Measurements from ENCODE around the gene MR1. TPM values are rescaled to one million over a fixed set of nuclear protein-coding genes. Genes with fewer than 3 reads are reported as not detected.

MR1 gene
- total RNA-seq, 1 donor from 2014 or later = 5.3 TPM

DNA sequence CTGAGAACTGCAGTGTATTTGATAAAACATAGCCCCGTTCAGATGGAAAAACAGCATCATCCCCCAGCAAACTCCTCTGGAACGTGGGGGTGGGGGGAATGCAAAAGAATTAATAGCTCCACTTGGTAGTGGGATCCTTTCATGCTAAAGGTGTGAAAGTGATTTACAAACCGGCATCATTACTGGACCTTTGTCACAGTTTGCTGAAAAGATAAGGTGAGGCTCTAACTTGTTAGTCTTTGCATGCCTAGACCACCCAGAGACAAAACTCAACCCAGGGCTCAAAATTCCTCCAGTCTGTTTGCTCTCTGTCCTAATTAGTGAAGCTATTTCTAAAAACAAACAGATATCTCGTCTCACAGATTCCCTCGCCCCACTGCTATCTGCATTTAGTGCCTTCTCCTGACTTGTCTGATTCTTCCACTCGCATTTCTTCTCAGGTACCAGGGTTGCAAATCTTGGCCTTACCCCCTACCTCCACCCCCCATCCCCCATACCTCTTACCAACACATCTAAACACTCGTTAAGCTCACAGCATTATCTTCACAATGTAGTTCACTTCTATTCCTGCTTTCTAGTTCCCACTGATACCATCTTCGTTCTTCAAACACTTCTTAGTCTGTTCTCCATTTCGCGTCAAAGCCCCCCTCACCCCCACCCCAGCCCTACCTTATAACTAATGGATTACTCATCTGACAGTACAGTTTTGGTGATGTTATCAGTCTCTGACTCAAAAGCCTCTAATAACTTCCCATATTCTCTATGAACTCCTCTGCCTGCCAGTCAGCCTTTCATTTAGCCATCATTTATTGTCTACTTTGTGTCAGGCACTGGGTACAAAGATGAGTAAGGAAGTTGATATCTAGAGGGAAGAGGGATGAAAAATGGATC is 66.5 kb downstream of the MR1 start:
- DNase-seq (ENCODE audit: missing footprints) (no peak), ATAC-seq (no peak)
- intact Hi-C loops (cut with DNase I) = no loop called here

DNA sequence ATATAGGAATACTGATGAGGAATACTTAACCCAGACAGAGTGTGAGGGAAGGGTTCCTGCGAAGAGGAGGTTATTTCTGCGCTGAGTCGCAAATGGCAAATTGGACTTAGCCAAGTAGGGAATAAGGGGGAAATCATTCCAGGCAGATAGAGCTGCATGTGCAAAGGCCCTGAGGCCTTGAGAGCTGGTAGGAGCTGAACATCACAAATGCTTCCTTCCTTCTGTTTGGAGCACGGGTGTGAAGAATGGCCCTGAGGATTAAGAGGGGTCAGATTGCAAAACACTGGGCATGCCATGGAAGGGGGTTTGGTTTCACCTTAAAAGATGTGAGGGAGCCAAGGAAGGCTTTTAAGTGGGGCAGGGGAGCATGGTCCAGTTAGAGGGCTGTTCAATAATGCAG is 67.2 kb downstream of the MR1 start:
- no peak for ATAC-seq
- no peak for DNase-seq (ENCODE audit: missing footprints)
- intact Hi-C loops (cut with DNase I) = no loop called here

DNA sequence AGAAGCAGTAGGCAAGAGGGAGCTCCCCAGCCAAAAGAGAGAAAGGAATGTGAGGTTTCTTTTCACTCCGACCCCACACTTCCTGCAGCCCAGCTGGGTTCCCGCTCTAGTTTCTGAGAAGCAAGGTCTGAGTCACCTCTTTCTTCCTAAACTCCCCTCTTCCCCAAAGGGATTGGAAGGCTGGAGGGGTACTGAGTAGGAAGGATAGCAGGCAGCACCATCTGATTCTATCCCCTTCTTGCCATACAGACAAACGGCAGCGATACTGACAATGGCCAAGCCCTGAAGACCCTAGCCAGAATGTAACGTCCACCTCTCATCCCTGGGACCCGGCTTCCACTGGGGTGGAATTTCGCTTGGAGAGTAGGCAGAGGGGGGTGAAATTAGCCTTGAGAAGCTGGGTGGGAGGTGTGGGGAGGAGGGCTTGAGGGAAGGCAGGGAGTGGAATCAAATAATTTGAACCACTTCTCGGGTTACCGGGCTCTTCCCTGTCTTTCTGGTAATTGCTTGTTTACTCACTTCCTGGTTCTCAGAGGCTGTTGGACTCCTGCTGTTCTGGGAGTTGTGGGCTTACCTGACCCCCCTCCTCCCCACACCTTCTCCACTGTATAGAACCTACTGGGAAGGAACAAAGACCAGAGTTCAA is 67.9 kb downstream of the MR1 start:
- DNase-seq (ENCODE audit: missing footprints) (no peak), ATAC-seq (no peak)
- intact Hi-C loops (cut with DNase I) = no loop called here

GRCh38 chr1:181102841-181103240 is 69.1 kb downstream of the MR1 start:
- intact Hi-C loops (cut with DNase I) = no loop called here
- ATAC-seq (no peak), DNase-seq (ENCODE audit: missing footprints) (no peak)

- intact Hi-C loops (cut with DNase I) = no loop called here
- ATAC-seq = no peak
- DNase-seq (ENCODE audit: missing footprints) = no peak
These were observed 69.6 kb downstream of the MR1 start for GRCh38 chr1:181103399-181103798.

GRCh38 chr1:181104042-181104789 is 70.4 kb downstream of the MR1 start:
- DNase-seq (ENCODE audit: missing footprints) (no peak), ATAC-seq (peak; percentile 38)
- intact Hi-C loops (cut with DNase I) = loop anchor here (2.0 kb wide), 1 partner anchor 15 kb away; the partner anchor contains the start of gene IER5

GRCh38 chr1:181104790-181105133 is 71.0 kb downstream of the MR1 start:
- intact Hi-C loops (cut with DNase I) = loop anchor here (1.0 to 5.0 kb wide), 3 partner anchors 16 to 66 kb away; partner anchors contain the start of gene IER5
- ATAC-seq (no peak), DNase-seq (ENCODE audit: missing footprints) (no peak)

DNA sequence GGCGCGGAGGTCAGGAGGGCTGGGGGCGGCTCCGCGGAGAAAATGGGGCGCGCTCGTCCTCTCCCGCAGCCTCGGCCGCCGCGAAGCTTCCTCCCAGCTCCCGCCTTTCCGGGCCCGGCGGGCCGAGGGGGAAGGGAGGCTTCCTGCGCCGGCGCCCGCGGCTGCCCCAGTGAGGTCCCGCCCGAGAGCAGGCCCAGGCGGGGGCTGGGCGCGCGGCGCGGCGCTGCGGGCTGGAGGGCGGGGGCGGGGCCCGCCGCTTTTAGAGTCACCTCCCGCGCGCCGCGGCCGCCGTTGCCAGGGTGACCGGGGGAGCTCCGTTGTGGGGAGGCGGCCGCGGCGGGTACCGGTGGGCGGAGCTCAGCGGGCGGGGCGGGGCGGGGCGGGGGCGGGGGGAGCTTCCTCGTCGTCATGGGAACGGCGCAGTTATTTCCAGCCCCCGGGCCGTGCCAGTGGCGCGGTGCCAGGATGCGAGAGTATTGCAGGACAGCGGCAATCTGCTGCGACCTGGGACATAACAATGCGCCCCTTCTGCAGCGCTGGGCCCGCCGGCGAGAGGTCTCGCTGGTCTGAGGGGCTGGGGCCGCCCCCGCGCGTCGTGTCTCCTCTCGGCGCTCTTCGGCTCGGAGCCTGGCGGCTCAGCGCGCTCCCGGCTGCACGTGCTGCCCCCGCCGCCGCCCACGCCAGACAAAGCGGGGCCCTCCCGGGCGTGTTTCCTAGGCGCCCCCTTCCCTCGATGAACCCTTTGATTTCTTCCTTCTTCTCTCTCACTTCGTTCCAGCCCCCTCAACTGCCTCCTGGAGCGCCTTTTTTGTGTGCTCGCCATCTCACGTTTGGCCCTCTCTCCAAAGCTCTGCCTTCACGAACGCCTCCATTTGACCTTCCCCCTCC is 71.6 kb downstream of the MR1 start:
- peak; percentile 99 for DNase-seq (ENCODE audit: missing footprints)
- peak; percentile 98 for ATAC-seq
- intact Hi-C loops (cut with DNase I) = loop anchor here (1.0 to 5.0 kb wide), 3 partner anchors 17 to 67 kb away; partner anchors contain the start of gene IER5

DNA sequence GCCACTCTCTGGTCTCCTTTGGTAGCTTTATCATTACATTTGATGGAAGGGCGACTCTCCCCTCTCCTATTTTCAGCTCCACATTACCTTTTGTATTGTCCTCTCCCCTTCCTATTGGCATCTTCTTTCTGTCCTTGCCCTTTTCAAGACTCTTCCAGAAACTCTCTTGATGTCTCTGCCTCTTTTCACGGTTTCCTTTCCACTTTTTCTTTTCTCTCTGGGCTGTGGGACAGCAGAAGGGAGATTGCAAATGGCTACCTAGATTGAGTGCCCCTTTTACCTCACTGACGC is 72.2 kb downstream of the MR1 start:
- intact Hi-C loops (cut with DNase I) = loop anchor here (5.0 kb wide), 1 partner anchor 36 kb away; no protein-coding TSS in a partner anchor
- DNase-seq (ENCODE audit: missing footprints) (no peak), ATAC-seq (no peak)

- DNase-seq (ENCODE audit: missing footprints) = no peak
- intact Hi-C loops (cut with DNase I) = loop anchor here (5.0 kb wide), 1 partner anchor 36 kb away; no protein-coding TSS in a partner anchor
- ATAC-seq = no peak
These were observed 72.7 kb downstream of the MR1 start for GRCh38 chr1:181106479-181106878.

GRCh38 chr1:181107711-181108110 is 73.9 kb downstream of the MR1 start:
- DNase-seq (ENCODE audit: missing footprints) (no peak), ATAC-seq (no peak)
- intact Hi-C loops (cut with DNase I) = loop anchor here (5.0 kb wide), 1 partner anchor 35 kb away; no protein-coding TSS in a partner anchor

- intact Hi-C loops (cut with DNase I) = loop anchor here (5.0 kb wide), 1 partner anchor 34 kb away; no protein-coding TSS in a partner anchor
- DNase-seq (ENCODE audit: missing footprints) = no peak
- no peak for ATAC-seq
These were observed 74.6 kb downstream of the MR1 start for GRCh38 chr1:181108304-181108867.

GRCh38 chr1:181110013-181110412 is 76.2 kb downstream of the MR1 start:
- DNase-seq (ENCODE audit: missing footprints) (no peak), ATAC-seq (no peak)
- intact Hi-C loops (cut with DNase I) = no loop called here

Other genes starting within 250 kb of the MR1 start
- gene KIAA1614, start 121.1 kb upstream of the MR1 start, total RNA-seq = 6.4 TPM
- gene STX6, start 11.1 kb upstream of the MR1 start, total RNA-seq = 6.1 TPM
- 14.3 TPM for gene IER5, start 54.7 kb downstream of the MR1 start, total RNA-seq